DND-41 (cell line): Measurements from ENCODE around the gene LRP1.

Experiments
- CTCF ChIP-seq: IDR thresholded peaks from 2 replicates; pipeline ENCODE4 v1.5.1; 2012; ENCODE audit warnings: borderline replicate concordance, low read length, moderate library complexity, mild to moderate bottlenecking; ENCODE audit not compliant: poor library complexity, severe bottlenecking; ENCODE audit errors: extremely low read depth
- EZH2 ChIP-seq: IDR thresholded peaks from 3 replicates; pipeline ENCODE4 v1.6.1; 2012; ENCODE audit warnings: borderline replicate concordance, low read depth, mild to moderate bottlenecking, moderate library complexity, low read length, inconsistent platforms; ENCODE audit not compliant: severe bottlenecking

GRCh38 chr12:57153415-57153997 is 25.2 kb downstream of the LRP1 start:
- TF ChIP-seq CTCF (no peak), EZH2 (no peak)
